Loucy (cell line): ENCODE results near the gene SLC20A1.

ENCODE experiments used
- EZH2phosphoT487 ChIP-seq: fragments of 200-600 bp; IDR thresholded peaks from 2 replicates; pipeline ENCODE4 v1.6.1; 2018; ENCODE audit warnings: antibody characterized with exemption, mild to moderate bottlenecking, moderate library complexity, borderline replicate concordance
- TF ChIP-seq, protein P1 (sequence below): fragments of 200-600 bp; sonication (generic); conservative IDR thresholded peaks from 2 replicates; pipeline ENCODE4 v1.5.1; 2014; ENCODE audit warnings: mild to moderate bottlenecking, antibody characterized with exemption, low read length

DNA sequence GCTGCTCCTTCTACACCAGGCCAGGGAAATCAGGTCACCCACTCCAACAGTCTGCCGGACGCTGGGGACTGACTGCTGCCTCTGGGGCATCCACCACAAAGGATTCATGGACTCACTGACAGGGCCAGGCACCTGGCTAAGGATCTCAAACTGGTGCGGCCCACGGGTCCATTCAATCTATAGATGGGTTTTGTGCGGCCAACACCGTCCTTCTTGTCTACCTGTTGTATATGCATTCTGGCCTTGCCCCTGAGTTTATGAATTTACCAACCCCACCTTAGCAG, 10.9 kb upstream of the SLC20A1 start:
- TF ChIP-seq, protein P1, sequence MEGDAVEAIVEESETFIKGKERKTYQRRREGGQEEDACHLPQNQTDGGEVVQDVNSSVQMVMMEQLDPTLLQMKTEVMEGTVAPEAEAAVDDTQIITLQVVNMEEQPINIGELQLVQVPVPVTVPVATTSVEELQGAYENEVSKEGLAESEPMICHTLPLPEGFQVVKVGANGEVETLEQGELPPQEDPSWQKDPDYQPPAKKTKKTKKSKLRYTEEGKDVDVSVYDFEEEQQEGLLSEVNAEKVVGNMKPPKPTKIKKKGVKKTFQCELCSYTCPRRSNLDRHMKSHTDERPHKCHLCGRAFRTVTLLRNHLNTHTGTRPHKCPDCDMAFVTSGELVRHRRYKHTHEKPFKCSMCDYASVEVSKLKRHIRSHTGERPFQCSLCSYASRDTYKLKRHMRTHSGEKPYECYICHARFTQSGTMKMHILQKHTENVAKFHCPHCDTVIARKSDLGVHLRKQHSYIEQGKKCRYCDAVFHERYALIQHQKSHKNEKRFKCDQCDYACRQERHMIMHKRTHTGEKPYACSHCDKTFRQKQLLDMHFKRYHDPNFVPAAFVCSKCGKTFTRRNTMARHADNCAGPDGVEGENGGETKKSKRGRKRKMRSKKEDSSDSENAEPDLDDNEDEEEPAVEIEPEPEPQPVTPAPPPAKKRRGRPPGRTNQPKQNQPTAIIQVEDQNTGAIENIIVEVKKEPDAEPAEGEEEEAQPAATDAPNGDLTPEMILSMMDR = no peak
- TF ChIP-seq EZH2phosphoT487 = no peak
